ENCODE data around the gene PPRC1.
A peak's percentile ranks its signal among the peaks of the same experiment; 100 is the strongest.

PPRC1 gene

GRCh38 chr10:102123223-102123622 lies 9.6 kb upstream of the PPRC1 start:
- TF ChIP-seq CTCF (IDR thresholded peaks at IDR 0.05; ENCODE audit: control insufficient read depth, extremely low read depth, insufficient read depth) = no peak

GRCh38 chr10:102131286-102132170 lies 1.3 kb upstream of the PPRC1 start:
- no peak for DNase-seq (ENCODE audit: low read depth)
- no peak overlapping the region; the same call in 1 of the 2 replicates for H3K4me3 ChIP-seq (ENCODE audit: low read depth, low read length)
- TF ChIP-seq CTCF (IDR thresholded peaks at IDR 0.05; ENCODE audit: control insufficient read depth, extremely low read depth, insufficient read depth) = no peak

More at GRCh38 chr10:102123223-102123622, 9.6 kb upstream of the PPRC1 start:
- H3K4me3 ChIP-seq (ENCODE audit: low read depth, low read length) = no peak overlapping the region
- DNase-seq (ENCODE audit: low read depth) = no peak

GRCh38 chr10:102132193-102132562 lies 662 bp upstream of the PPRC1 start:
- no peak for DNase-seq (ENCODE audit: low read depth)
- no peak for TF ChIP-seq CTCF (IDR thresholded peaks at IDR 0.05; ENCODE audit: control insufficient read depth, extremely low read depth, insufficient read depth)
- H3K4me3 ChIP-seq (ENCODE audit: low read depth, low read length) = peak overlapping the region; percentile 72

GRCh38 chr10:102133373-102134195 lies 744 bp downstream of the PPRC1 start:
- peak overlapping the region; percentile 72 for H3K4me3 ChIP-seq (ENCODE audit: low read depth, low read length)
- no peak for TF ChIP-seq CTCF (IDR thresholded peaks at IDR 0.05; ENCODE audit: control insufficient read depth, extremely low read depth, insufficient read depth)
- DNase-seq (ENCODE audit: low read depth) = no peak

GRCh38 chr10:102134416-102134815 lies 1.6 kb downstream of the PPRC1 start:
- no peak for TF ChIP-seq CTCF (IDR thresholded peaks at IDR 0.05; ENCODE audit: control insufficient read depth, extremely low read depth, insufficient read depth)
- peak overlapping the region; percentile 72 for H3K4me3 ChIP-seq (ENCODE audit: low read depth, low read length)
- no peak for DNase-seq (ENCODE audit: low read depth)

- no peak for DNase-seq (ENCODE audit: low read depth)
- no peak overlapping the region for H3K4me3 ChIP-seq (ENCODE audit: low read depth, low read length)
- no peak for TF ChIP-seq CTCF (IDR thresholded peaks at IDR 0.05; ENCODE audit: control insufficient read depth, extremely low read depth, insufficient read depth)
These were observed 3.2 kb downstream of the PPRC1 start for GRCh38 chr10:102135956-102136526.
